ENCODE measurements around the gene RAMP1.

The RAMP1 gene

GRCh38 chr2:237900891-237901831, 41.7 kb downstream of the RAMP1 start:
- Histone ChIP-seq H3K9me3 (ENCODE audit: low read length) (no peaks in the 10 kb centered on the region), H3K27ac (ENCODE audit: low read depth, low read length, poor library complexity, severe bottlenecking) (no peak overlapping the region), H3K27me3 (ENCODE audit: insufficient read depth, low read length) (no peaks in the 10 kb centered on the region), H3K79me2 (ENCODE audit: insufficient read depth, low read length) (no peaks in the 10 kb centered on the region), H4K20me1 (ENCODE audit: insufficient read depth, low read length) (no peaks in the 10 kb centered on the region), H3K4me1 (ENCODE audit: insufficient read depth, low read length, severe bottlenecking) (no peaks in the 10 kb centered on the region), H3K9me2 (ENCODE audit: low read depth, low read length) (no peaks in the 10 kb centered on the region), H3K36me3 (ENCODE audit: insufficient read depth, low read length) (no peaks in the 10 kb centered on the region), H3K4me3 (ENCODE audit: low read depth, low read length, poor library complexity, severe bottlenecking) (no peak overlapping the region), H3K9ac (ENCODE audit: low read length) (no peak overlapping the region), H2AFZ (ENCODE audit: low read length) (no peak overlapping the region), H3F3A (ENCODE audit: insufficient read depth, low read length) (no peaks in the 10 kb centered on the region), H3K4me2 (ENCODE audit: low read length) (no peak overlapping the region)
- TF ChIP-seq EZH2 (IDR thresholded peaks at IDR 0.05; ENCODE audit: borderline replicate concordance, low read length): no peak
- no peak for TF ChIP-seq CTCF (IDR thresholded peaks at IDR 0.05; ENCODE audit: low read length)

- Histone ChIP-seq H3K27ac (ENCODE audit: low read depth, low read length, poor library complexity, severe bottlenecking) (no peak overlapping the region), H3K9me3 (ENCODE audit: low read length) (no peaks in the 10 kb centered on the region), H3K27me3 (ENCODE audit: insufficient read depth, low read length) (no peaks in the 10 kb centered on the region), H3K9me2 (ENCODE audit: low read depth, low read length) (no peaks in the 10 kb centered on the region), H3K4me2 (ENCODE audit: low read length) (no peak overlapping the region), H2AFZ (ENCODE audit: low read length) (no peak overlapping the region), H3K79me2 (ENCODE audit: insufficient read depth, low read length) (no peaks in the 10 kb centered on the region), H3K36me3 (ENCODE audit: insufficient read depth, low read length) (no peaks in the 10 kb centered on the region; the same call in 1 of the 2 replicates), H3K4me1 (ENCODE audit: insufficient read depth, low read length, severe bottlenecking) (no peaks in the 10 kb centered on the region), H3K9ac (ENCODE audit: low read length) (no peak overlapping the region), H3K4me3 (ENCODE audit: low read depth, low read length, poor library complexity, severe bottlenecking) (no peak overlapping the region), H4K20me1 (ENCODE audit: insufficient read depth, low read length) (no peaks in the 10 kb centered on the region), H3F3A (ENCODE audit: insufficient read depth, low read length) (no peaks in the 10 kb centered on the region)
- TF ChIP-seq EZH2 (IDR thresholded peaks at IDR 0.05; ENCODE audit: borderline replicate concordance, low read length) (no peak), CTCF (IDR thresholded peaks at IDR 0.05; ENCODE audit: low read length) (no peak)
Measured at GRCh38 chr2:237901932-237902850, 42.8 kb downstream of the RAMP1 start.

GRCh38 chr2:237904831-237905599, 45.6 kb downstream of the RAMP1 start:
- Histone ChIP-seq H3K27me3 (ENCODE audit: insufficient read depth, low read length) (no peaks in the 10 kb centered on the region), H3F3A (ENCODE audit: insufficient read depth, low read length) (no peaks in the 10 kb centered on the region), H3K9me2 (ENCODE audit: low read depth, low read length) (no peaks in the 10 kb centered on the region), H4K20me1 (ENCODE audit: insufficient read depth, low read length) (no peaks in the 10 kb centered on the region), H3K4me3 (ENCODE audit: low read depth, low read length, poor library complexity, severe bottlenecking) (no peak overlapping the region), H3K9me3 (ENCODE audit: low read length) (no peaks in the 10 kb centered on the region), H3K4me2 (ENCODE audit: low read length) (no peak overlapping the region), H3K4me1 (ENCODE audit: insufficient read depth, low read length, severe bottlenecking) (no peaks in the 10 kb centered on the region), H3K9ac (ENCODE audit: low read length) (no peak overlapping the region), H3K36me3 (ENCODE audit: insufficient read depth, low read length) (no peaks in the 10 kb centered on the region; the same call in 1 of the 2 replicates), H3K27ac (ENCODE audit: low read depth, low read length, poor library complexity, severe bottlenecking) (no peak overlapping the region), H3K79me2 (ENCODE audit: insufficient read depth, low read length) (no peaks in the 10 kb centered on the region), H2AFZ (ENCODE audit: low read length) (no peak overlapping the region)
- TF ChIP-seq CTCF (IDR thresholded peaks at IDR 0.05; ENCODE audit: low read length): no peak
- TF ChIP-seq EZH2 (IDR thresholded peaks at IDR 0.05; ENCODE audit: borderline replicate concordance, low read length): no peak

Data from OCI-LY1 (cell line).